HCT116 (cell line): ENCODE data around the gene PML. TPM values are rescaled to one million over a fixed set of nuclear protein-coding genes. Genes with fewer than 3 reads are reported as not detected.

Experiments
- ATAC-seq: fragments of 200-7000 bp; cut with Tn5 transposase; 2 replicates; pipeline ENCODE4 v1.9.1; 2020; ENCODE audit warnings: mild to moderate bottlenecking, moderate library complexity
- BruUV-seq: library from RNA; stranded (reverse); fragments of 400-500 nt; replicated peaks from 2 replicates; lab custom pipeline; 2021; lab: Mats Ljungman, UMichigan
- CTCF ChIA-PET: fragments of 300-600 bp; sonication (Branson Sonifier 250); formaldehyde crosslinking; loops from one replicate; lab custom pipeline; 2021; ENCODE audit warnings: antibody characterized with exemption; lab: Charles Lee
- POLR2A ChIA-PET: fragments of 300-600, 350-600 bp; sonication (Branson Sonifier 250); formaldehyde crosslinking; loops from one replicate; lab custom pipeline; 2021; ENCODE audit warnings: antibody characterized with exemption; lab: Charles Lee
- RAD21 ChIA-PET, 2 experiments: fragments of 300-600 bp; sonication (Branson Sonifier 250); formaldehyde crosslinking; loops; one replicate each; lab custom pipeline; 2023; ENCODE audit warnings: low total read pairs in 2 of 2; ENCODE audit not compliant: uncharacterized antibody in 2 of 2, unreplicated experiment in 2 of 2, low non-redundant PET in 1 of 2; lab: Charles Lee
- DNase-seq: peaks from one replicate; pipeline ENCODE4 v3.0.0-alpha.2; 2010; ENCODE audit warnings: low read depth, low spot score
- H2AFZ ChIP-seq: fragments of 200-600 bp; shearing (Covaris generic), sonication (generic); 2 replicates; pipeline ENCODE4 v1.6.1; 2017; ENCODE audit warnings: low read depth, mixed run types, mixed read lengths, antibody characterized with exemption, low read length; ENCODE audit not compliant: poor library complexity, severe bottlenecking
- H3K27ac ChIP-seq: 2 replicates; pipeline ENCODE4 v1.5.1; 2012; ENCODE audit warnings: low read depth, low read length
- H3K27me3 ChIP-seq: fragments of 200-600 bp; sonication (generic); 2 replicates; pipeline ENCODE4 v1.6.1; 2016; ENCODE audit warnings: mixed run types, low read length, mixed read lengths; ENCODE audit not compliant: insufficient read depth
- H3K36me3 ChIP-seq, 2 experiments: fragments of 200-500 bp in 1 of 2; fragments of 200-600 bp in 1 of 2; sonication (Bioruptor generic) in 1 of 2; sonication (generic) in 1 of 2; 2 replicates each; pipeline versions ENCODE4 v1.5.1 to v1.6.1; 2014 to 2016; ENCODE audit warnings: low read length in 2 of 2, inconsistent platforms in 1 of 2, mixed read lengths in 1 of 2, mixed run types in 1 of 2; ENCODE audit not compliant: insufficient read depth in 2 of 2, control insufficient read depth in 1 of 2
- H3K4me1 ChIP-seq, 2 experiments: fragments of 200-600 bp in 1 of 2; sonication (generic) in 1 of 2; 2 replicates each; pipeline versions ENCODE4 v1.5.1 to v1.6.1; 2012 to 2017; ENCODE audit warnings: low read length in 2 of 2, inconsistent platforms in 1 of 2, mild to moderate bottlenecking in 1 of 2, mixed read lengths in 1 of 2, mixed run types in 1 of 2, moderate library complexity in 1 of 2; ENCODE audit not compliant: insufficient read depth in 2 of 2, control insufficient read depth in 1 of 2
- H3K4me2 ChIP-seq: fragments of 200-600 bp; sonication (generic); 2 replicates; pipeline ENCODE4 v1.6.1; 2017; ENCODE audit warnings: mixed run types, low read length, mixed read lengths
- H3K4me3 ChIP-seq, 2 experiments: fragments of 200-600 bp in 1 of 2; sonication (generic) in 1 of 2; replicated peaks in 1 of 2; 2 replicates each; pipeline ENCODE4 v1.5.1; 2011 to 2016; ENCODE audit warnings: low read length in 2 of 2, control low read depth in 1 of 2, low read depth in 1 of 2, mild to moderate bottlenecking in 1 of 2, mixed read lengths in 1 of 2, mixed run types in 1 of 2
- H3K79me2 ChIP-seq: fragments of 200-600 bp; sonication (generic); 2 replicates; pipeline ENCODE4 v1.6.1; 2017; ENCODE audit warnings: mild to moderate bottlenecking, mixed run types, low read length, moderate library complexity, mixed read lengths; ENCODE audit not compliant: insufficient read depth
- H3K9ac ChIP-seq: fragments of 200-600 bp; sonication (generic); 2 replicates; pipeline ENCODE4 v1.6.1; 2016; ENCODE audit warnings: low read length, mixed read lengths
- H3K9me2 ChIP-seq: fragments of 200-600 bp; sonication (generic), shearing (Covaris generic); 2 replicates; pipeline ENCODE4 v1.6.1; 2017; ENCODE audit warnings: mixed run types, mild to moderate bottlenecking, moderate library complexity; ENCODE audit not compliant: insufficient read depth
- H3K9me3 ChIP-seq, 2 experiments: fragments of 200-500 bp in 1 of 2; fragments of 200-600 bp in 1 of 2; sonication (Bioruptor generic) in 1 of 2; sonication (generic) in 1 of 2; 2 replicates each; pipeline ENCODE4 v1.6.1; 2014 to 2017; ENCODE audit warnings: low read length in 2 of 2, mixed read lengths in 2 of 2, inconsistent platforms in 1 of 2, low read depth in 1 of 2, mild to moderate bottlenecking in 1 of 2, mixed run types in 1 of 2, moderate library complexity in 1 of 2; ENCODE audit not compliant: control insufficient read depth in 1 of 2, insufficient read depth in 1 of 2
- H4K20me1 ChIP-seq: fragments of 200-600 bp; sonication (generic), shearing (Covaris generic); 2 replicates; pipeline ENCODE4 v1.6.1; 2017; ENCODE audit warnings: mixed run types, mild to moderate bottlenecking, moderate library complexity; ENCODE audit not compliant: insufficient read depth
- CEBPB ChIP-seq: IDR thresholded peaks from 2 replicates; pipeline ENCODE4 v1.6.1; 2012; ENCODE audit warnings: low read depth
- ELF1 ChIP-seq: IDR thresholded peaks from 2 replicates; pipeline ENCODE4 v1.6.1; 2012; ENCODE audit warnings: low read depth, borderline replicate concordance
- FOSL1 ChIP-seq: IDR thresholded peaks from 2 replicates; pipeline ENCODE4 v1.6.1; 2012; ENCODE audit warnings: low read depth
- POLR2A ChIP-seq: IDR thresholded peaks from 2 replicates; pipeline ENCODE4 v1.7.0; 2011; ENCODE audit warnings: borderline replicate concordance; ENCODE audit not compliant: insufficient read depth, insufficient read length; ENCODE audit errors: extremely low read depth
- RAD21 ChIP-seq: IDR thresholded peaks from 2 replicates; pipeline ENCODE4 v1.6.1; 2012; ENCODE audit warnings: low read depth, mild to moderate bottlenecking
- SP1 ChIP-seq: IDR thresholded peaks from 2 replicates; pipeline ENCODE4 v1.6.1; 2012; ENCODE audit warnings: low read depth
- SRF ChIP-seq: IDR thresholded peaks from 2 replicates; pipeline ENCODE4 v1.6.1; 2012; ENCODE audit warnings: low read depth
- TCF7L2 ChIP-seq: IDR thresholded peaks from 2 replicates; pipeline ENCODE4 v1.7.0; 2011; ENCODE audit warnings: borderline replicate concordance, inconsistent platforms; ENCODE audit not compliant: insufficient read depth, insufficient read length; ENCODE audit errors: extremely low read depth
- ZFX ChIP-seq: fragments of 450-650 bp; IDR thresholded peaks from 2 replicates; pipeline ENCODE4 v1.6.1; 2017
- ZNF274 ChIP-seq: fragments of 200-500 bp; sonication (Bioruptor generic); IDR thresholded peaks from 2 replicates; pipeline ENCODE4 v1.6.1; 2014; ENCODE audit warnings: mild to moderate bottlenecking, low read depth, low read length, inconsistent platforms
- intact Hi-C: fragments of 100-400 bp; cut with micrococcal nuclease; formaldehyde crosslinking; loops from 2 replicates; pipeline ENCODE4 v1.10.0; 2022
- total RNA-seq: library from RNA; stranded (reverse); gene quantifications from one replicate; pipeline ENCODE4 v1.2.1, GENCODE V29; 2021; ENCODE audit not compliant: unreplicated experiment
- TF ChIP-seq, protein P1 (sequence below): IDR thresholded peaks from 2 replicates; pipeline ENCODE4 v1.6.1; 2012
- TF ChIP-seq, protein P2 (sequence below): IDR thresholded peaks from 2 replicates; pipeline ENCODE4 v1.6.1; 2012

PML gene
- total RNA-seq, 1 experiment from 2014 or later, result 28.1 TPM

DNA sequence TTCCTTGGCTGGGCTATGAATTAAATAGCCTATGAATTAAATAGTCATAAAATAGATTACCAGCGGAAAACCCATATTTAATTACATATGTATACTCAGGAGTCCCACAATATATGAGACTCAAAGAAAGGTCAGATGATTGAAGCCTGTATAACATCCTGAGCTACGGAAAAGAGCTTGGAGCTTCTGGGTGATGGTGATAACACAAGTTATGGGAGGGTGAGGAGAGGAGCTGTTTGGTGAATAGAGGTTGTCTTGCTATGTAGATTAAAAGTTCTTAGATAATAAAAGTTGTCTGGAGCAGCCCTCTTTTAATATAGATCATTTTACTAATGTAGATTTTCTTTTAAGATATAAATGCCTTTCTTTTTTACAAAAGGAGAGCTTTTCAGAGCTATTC, 1.8 kb downstream of the PML start:
- no TSS peak for BruUV-seq
- Histone ChIP-seq H3K4me1 (peaks cover 9 to 29% of the 10 kb centered on the region in 2 experiments; a peak in 3 of 4 replicates), H3K4me3 (no peak overlapping the region), H3K9ac (no peak overlapping the region), H2AFZ (no peak overlapping the region), H3K36me3 (0 out of 4 replicates have a peak, but pooled peaks cover 0 to 11% of the 10 kb centered on the region in 2 experiments), H3K27ac (no peak overlapping the region), H4K20me1 (no peaks in the 10 kb centered on the region), H3K27me3 (no peaks in the 10 kb centered on the region), H3K9me2 (no peaks in the 10 kb centered on the region), H3K79me2 (peaks cover 6% of the 10 kb centered on the region), H3K9me3 (no peaks in the 10 kb centered on the region), H3K4me2 (no peak overlapping the region)
- DNase-seq (no peak), ATAC-seq (no peak)
- RAD21 ChIA-PET, result no interaction called here
- CTCF ChIA-PET, result interaction anchor here (1.3 kb wide), 1 partner anchor 41 kb away, joined by 3 read pairs; no protein-coding TSS in a partner anchor
- TF ChIP-seq, protein P1, sequence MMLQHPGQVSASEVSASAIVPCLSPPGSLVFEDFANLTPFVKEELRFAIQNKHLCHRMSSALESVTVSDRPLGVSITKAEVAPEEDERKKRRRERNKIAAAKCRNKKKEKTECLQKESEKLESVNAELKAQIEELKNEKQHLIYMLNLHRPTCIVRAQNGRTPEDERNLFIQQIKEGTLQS, result no peak
- no peak for TF ChIP-seq RAD21
- POLR2A ChIA-PET, result no interaction called here
- intact Hi-C loops, result no loop called here

DNA sequence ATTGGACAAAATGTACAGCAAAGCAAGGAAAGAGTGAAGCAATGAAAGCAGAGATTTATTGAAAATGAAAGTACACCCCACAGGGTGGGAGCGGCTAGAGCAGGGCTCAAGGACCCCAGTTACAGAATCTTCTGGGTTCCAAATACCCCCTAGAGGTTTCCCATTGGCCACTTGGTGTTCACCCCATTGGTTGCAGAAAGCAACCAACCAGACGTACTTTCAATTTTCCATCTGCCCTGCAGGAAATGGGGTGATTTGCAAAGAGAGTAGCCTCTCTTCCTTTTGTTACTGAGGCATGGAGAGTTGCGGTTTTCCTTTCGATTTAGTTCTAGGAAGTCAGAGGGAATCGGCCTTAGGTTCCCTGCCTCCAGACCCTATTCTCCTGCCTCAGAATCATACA, 2.4 kb downstream of the PML start:
- H3K4me2 ChIP-seq, result no peak overlapping the region
- no TSS peak for BruUV-seq
- ATAC-seq (no peak), DNase-seq (no peak)
- no peak overlapping the region for H2AFZ ChIP-seq
- H3K4me1 ChIP-seq, result peaks cover 6 to 23% of the 10 kb centered on the region in 2 experiments; a peak in 3 of 4 replicates
- no peaks in the 10 kb centered on the region for H4K20me1 ChIP-seq
- no peaks in the 10 kb centered on the region for H3K9me3 ChIP-seq
- intact Hi-C loops, result no loop called here
- ChIA-PET POLR2A (no interaction called here), RAD21 (no interaction called here), CTCF (interaction anchor here (1.3 kb wide), 1 partner anchor 40 kb away, joined by 3 read pairs; no protein-coding TSS in a partner anchor)
- H3K79me2 ChIP-seq, result peaks cover 6% of the 10 kb centered on the region
- no peaks in the 10 kb centered on the region for H3K27me3 ChIP-seq
- H3K4me3 ChIP-seq, result no peak overlapping the region
- H3K27ac ChIP-seq, result no peak overlapping the region
- TF ChIP-seq CEBPB (no peak), ZFX (no peak), SRF (no peak), ZNF274 (no peak), POLR2A (no peak), SP1 (no peak), ELF1 (no peak), TCF7L2 (no peak), FOSL1 (no peak)
- TF ChIP-seq, protein P2, sequence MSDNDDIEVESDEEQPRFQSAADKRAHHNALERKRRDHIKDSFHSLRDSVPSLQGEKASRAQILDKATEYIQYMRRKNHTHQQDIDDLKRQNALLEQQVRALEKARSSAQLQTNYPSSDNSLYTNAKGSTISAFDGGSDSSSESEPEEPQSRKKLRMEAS, result no peak
- no peaks in the 10 kb centered on the region for H3K9me2 ChIP-seq
- no peak overlapping the region for H3K9ac ChIP-seq
- H3K36me3 ChIP-seq, result 0 out of 4 replicates have a peak, but pooled peaks cover 3 to 11% of the 10 kb centered on the region in 2 experiments
